Common myeloid progenitor, CD34-positive (primary cell): ENCODE measurements around the gene PAFAH1B2.

Experiments used
- CTCF ChIA-PET: fragments of 350-600 bp; sonication (Branson Sonifier 250); formaldehyde crosslinking; loops from one replicate; lab custom pipeline; 2021; ENCODE audit warnings: antibody characterized with exemption; lab: Charles Lee
- POLR2A ChIA-PET: fragments of 350-600 bp; sonication (Branson Sonifier 250); formaldehyde crosslinking; loops from one replicate; lab custom pipeline; 2021; ENCODE audit warnings: antibody characterized with exemption; lab: Charles Lee
- DNase-seq, 3 donors: peaks; one replicate each; pipeline versions ENCODE4 v3.0.0 to v3.0.0-alpha.2; 2013
- H3K27ac ChIP-seq, 2 experiments: 1 replicate in 1 of 2; 2 replicates in 1 of 2; pipeline ENCODE4 v1.7.0; 2013; ENCODE audit warnings: inconsistent platforms in 2 of 2, low read length in 2 of 2, mild to moderate bottlenecking in 2 of 2, low read depth in 1 of 2, moderate library complexity in 1 of 2; ENCODE audit not compliant: severe bottlenecking in 2 of 2, insufficient read depth in 1 of 2, poor library complexity in 1 of 2
- H3K27me3 ChIP-seq, 5 experiments: replicated peaks in 2 of 5; 1 replicate in 3 of 5; 2 replicates in 2 of 5; pipeline versions ENCODE4 v1.6.1 to v1.7.0; 2013; ENCODE audit warnings: low read length in 4 of 5, mild to moderate bottlenecking in 2 of 5, moderate library complexity in 2 of 5, inconsistent platforms in 1 of 5; ENCODE audit not compliant: insufficient read depth in 5 of 5, control insufficient read depth in 4 of 5
- H3K36me3 ChIP-seq, 4 experiments: 1 replicate in 2 of 4; 2 replicates in 2 of 4; pipeline versions ENCODE4 v1.6.1 to v1.7.0; 2013; ENCODE audit warnings: low read length in 3 of 4, control low read depth in 1 of 4, mild to moderate bottlenecking in 1 of 4; ENCODE audit not compliant: control insufficient read depth in 4 of 4, insufficient read depth in 4 of 4
- H3K4me1 ChIP-seq, 4 experiments: 1 replicate in 3 of 4; 2 replicates in 1 of 4; pipeline versions ENCODE4 v1.6.1 to v1.7.1; 2013; ENCODE audit warnings: low read length in 3 of 4, mild to moderate bottlenecking in 3 of 4, control low read depth in 1 of 4, inconsistent platforms in 1 of 4, moderate library complexity in 1 of 4; ENCODE audit not compliant: control insufficient read depth in 4 of 4, insufficient read depth in 4 of 4; ENCODE audit errors: control extremely low read depth in 1 of 4
- H3K4me3 ChIP-seq, 7 experiments: 1 replicate in 4 of 7; 2 replicates in 3 of 7; pipeline versions ENCODE4 v1.5.1 to v1.7.0; 2013; ENCODE audit warnings: mild to moderate bottlenecking in 7 of 7, low read length in 6 of 7, moderate library complexity in 6 of 7, inconsistent platforms in 2 of 7, low read depth in 2 of 7, control low read depth in 1 of 7; ENCODE audit not compliant: insufficient read depth in 4 of 7, control insufficient read depth in 1 of 7; ENCODE audit errors: extremely low read depth in 1 of 7
- H3K9me3 ChIP-seq, 5 experiments: 1 replicate in 4 of 5; 2 replicates in 1 of 5; pipeline versions ENCODE4 v1.6.1 to v1.7.1; 2013; ENCODE audit warnings: low read length in 4 of 5, mild to moderate bottlenecking in 2 of 5, inconsistent platforms in 1 of 5, low read depth in 1 of 5, moderate library complexity in 1 of 5; ENCODE audit not compliant: control insufficient read depth in 4 of 5, insufficient read depth in 2 of 5; ENCODE audit errors: control extremely low read depth in 1 of 5
- WGBS: methylation state at CpG from one replicate; pipeline ENCODE4 v1.1.5; 2013; ENCODE audit not compliant: insufficient coverage; 5-methylcytosine and 5-hydroxymethylcytosine counted together

PAFAH1B2 gene

GRCh38 chr11:117197516-117198456 is 53.7 kb downstream of the PAFAH1B2 start:
- no peak for DNase-seq
- Histone ChIP-seq H3K27ac (no peak overlapping the region), H3K4me1 (peaks cover 0 to 7% (median 2%) of the 10 kb centered on the region in 4 experiments), H3K4me3 (no peak overlapping the region), H3K36me3 (peaks cover 2 to 8% (median 4%) of the 10 kb centered on the region in 4 experiments), H3K9me3 (no peaks in the 10 kb centered on the region), H3K27me3 (no peaks in the 10 kb centered on the region)
- ChIA-PET CTCF (interaction anchor here (1.1 to 7.7 kb wide), 5 partner anchors 15 to 92 kb away, joined by 4 to 59 read pairs (median 14); partner anchors contain the start of gene SIDT2), POLR2A (no interaction called here)
- 96% methylated on average over 9 of the region's 17 CpGs for WGBS

GRCh38 chr11:117198613-117199012 is 54.5 kb downstream of the PAFAH1B2 start:
- Histone ChIP-seq H3K4me3 (no peak overlapping the region), H3K9me3 (no peaks in the 10 kb centered on the region), H3K27ac (no peak overlapping the region), H3K27me3 (no peaks in the 10 kb centered on the region), H3K36me3 (peaks cover 0 to 12% (median under 1%) of the 10 kb centered on the region in 4 experiments), H3K4me1 (peaks cover 0 to 7% (median 2%) of the 10 kb centered on the region in 4 experiments)
- CTCF ChIA-PET, result interaction anchor here (1.3 to 4.2 kb wide), 3 partner anchors 14 to 93 kb away, joined by 4 to 15 read pairs (median 14); no protein-coding TSS in a partner anchor
- POLR2A ChIA-PET, result interaction anchor here (0.5 kb wide), 1 partner anchor 20 kb away, joined by 3 read pairs; the partner anchor contains the start of gene SIDT2
- no peak for DNase-seq
- WGBS, result 94% methylated on average over 2 of the region's 4 CpGs

GRCh38 chr11:117199053-117199915 is 55.2 kb downstream of the PAFAH1B2 start, which contains the start of gene TAGLN:
Gene TAGLN, plus strand, starts transcription at chr11:117199370. Its CDS starts 3,644 bp downstream, at chr11:117203014.
- ChIA-PET POLR2A (interaction anchor here (0.5 kb wide), 1 partner anchor 21 kb away, joined by 3 read pairs; the partner anchor contains the start of gene SIDT2), CTCF (interaction anchor here (0.8 to 3.0 kb wide), 2 partner anchors 17 to 27 kb away, joined by 3 to 14 read pairs; no protein-coding TSS in a partner anchor)
- 73% methylated on average over 28 of the region's 34 CpGs for WGBS
- Histone ChIP-seq H3K27me3 (no peaks in the 10 kb centered on the region), H3K4me1 (peaks cover 0 to 7% (median 2%) of the 10 kb centered on the region in 4 experiments), H3K27ac (no peak within 1 kb of the TSS), H3K36me3 (peaks cover 0 to 16% (median 4%) of the 10 kb centered on the region in 4 experiments), H3K4me3 (peak within 1 kb of the TSS in 2 of 7 experiments; percentile 28 to 33), H3K9me3 (no peaks in the 10 kb centered on the region)
- no peak for DNase-seq

GRCh38 chr11:117199916-117200812 is 56.1 kb downstream of the PAFAH1B2 start:
- Histone ChIP-seq H3K4me3 (no peak overlapping the region), H3K27me3 (no peaks in the 10 kb centered on the region), H3K36me3 (peaks cover 0 to 18% (median 7%) of the 10 kb centered on the region in 4 experiments), H3K27ac (no peak overlapping the region), H3K9me3 (no peaks in the 10 kb centered on the region), H3K4me1 (peaks cover 0 to 7% (median 2%) of the 10 kb centered on the region in 4 experiments)
- ChIA-PET POLR2A (no interaction called here), CTCF (interaction anchor here (0.8 kb wide), 1 partner anchor 18 kb away, joined by 3 read pairs; no protein-coding TSS in a partner anchor)
- 92% methylated on average over 7 of the region's 13 CpGs for WGBS
- DNase-seq, result no peak

GRCh38 chr11:117200813-117201657 is 56.9 kb downstream of the PAFAH1B2 start:
- CTCF ChIA-PET, result interaction anchor here (2.9 kb wide), 1 partner anchor 20 kb away, joined by 7 read pairs; no protein-coding TSS in a partner anchor
- Histone ChIP-seq H3K27me3 (no peaks in the 10 kb centered on the region), H3K27ac (no peak overlapping the region), H3K4me3 (no peak overlapping the region), H3K36me3 (peaks cover 0 to 18% (median 11%) of the 10 kb centered on the region in 4 experiments), H3K9me3 (no peaks in the 10 kb centered on the region), H3K4me1 (peaks cover 0 to 7% (median 2%) of the 10 kb centered on the region in 4 experiments)
- no peak for DNase-seq
- 98% methylated on average over 7 of the region's 12 CpGs for WGBS
- POLR2A ChIA-PET, result no interaction called here
